Panc1 (cell line): ENCODE data around the gene KCNH3.

Source experiments
- CTCF ChIP-seq: fragments of 450-650 bp; IDR thresholded peaks from 2 replicates; pipeline ENCODE4 v1.5.1; 2017; ENCODE audit warnings: mild to moderate bottlenecking
- POLR2AphosphoS5 ChIP-seq: IDR thresholded peaks from 2 replicates; pipeline ENCODE4 v1.6.1; 2012; ENCODE audit warnings: mild to moderate bottlenecking, low read depth, low read length, moderate library complexity
- REST ChIP-seq, 2 experiments: IDR thresholded peaks; 2 replicates each; pipeline ENCODE4 v1.6.1; 2011 to 2012; ENCODE audit warnings: low read depth in 2 of 2, control low read depth in 1 of 2, low read length in 1 of 2, mild to moderate bottlenecking in 1 of 2, moderate library complexity in 1 of 2; ENCODE audit not compliant: insufficient read depth in 1 of 2
- SIN3A ChIP-seq: IDR thresholded peaks from 2 replicates; pipeline ENCODE4 v1.6.1; 2012; ENCODE audit warnings: low read depth, mild to moderate bottlenecking, low read length, moderate library complexity, borderline replicate concordance; ENCODE audit not compliant: insufficient read depth

DNA sequence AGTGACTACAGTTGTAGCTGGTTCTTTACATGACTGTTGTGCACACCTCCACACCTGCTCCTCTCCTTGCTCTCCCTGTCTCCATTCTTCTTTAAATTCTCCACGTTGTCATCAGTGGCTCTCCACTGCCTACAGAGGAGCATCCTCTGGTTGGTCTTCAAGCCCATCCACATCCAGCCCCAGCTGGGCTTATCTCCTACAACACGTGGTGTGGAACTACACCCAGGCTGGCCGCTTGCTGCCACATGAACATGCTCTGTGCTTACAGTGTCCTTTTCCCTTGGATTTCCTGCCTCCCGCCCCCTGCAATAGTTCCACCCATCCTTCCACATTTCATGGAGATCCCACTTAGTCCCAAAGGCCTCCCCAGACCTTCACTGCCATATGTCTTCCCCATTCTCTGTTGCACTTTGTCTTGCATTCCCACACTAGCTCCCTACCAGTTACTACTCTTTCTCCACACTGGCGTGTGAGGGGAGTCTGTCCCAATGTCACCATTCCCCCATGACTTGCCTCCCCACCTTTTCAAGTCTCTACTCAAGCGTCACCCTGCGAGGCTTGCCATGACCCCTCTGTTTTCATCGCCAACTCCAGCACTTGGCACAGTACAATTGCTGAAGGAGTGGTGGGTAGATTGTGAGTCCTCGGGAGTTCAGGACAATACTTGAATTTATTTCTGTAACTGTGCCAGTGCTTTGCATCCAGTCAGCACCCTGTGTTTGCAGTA, 38.9 kb downstream of the KCNH3 start:
- TF ChIP-seq CTCF (no peak), POLR2AphosphoS5 (no peak), REST (IDR thresholded peaks at IDR 0.05; ENCODE audit: insufficient read depth in 1 of 2, low read depth in 2 of 2, low read length in 1 of 2) (no peak), SIN3A (no peak)
